HEK293 (cell line): ENCODE results near the gene PPP6C.

ENCODE experiments used
- EGR2 ChIP-seq: fragments of 450-650 bp; formaldehyde crosslinking; IDR thresholded peaks from 2 replicates; pipeline ENCODE4 v1.5.1; 2016; ENCODE audit warnings: low read depth, missing biosample characterization, missing genetic modification characterization
- YY1 ChIP-seq: fragments of 450-650 bp; formaldehyde crosslinking; IDR thresholded peaks from 2 replicates; pipeline ENCODE4 v1.5.1; 2018; ENCODE audit warnings: missing biosample characterization, missing genetic modification characterization
- ZBTB20 ChIP-seq: fragments of 450-650 bp; formaldehyde crosslinking; IDR thresholded peaks from 2 replicates; pipeline ENCODE4 v1.5.1; 2016; ENCODE audit warnings: missing biosample characterization, missing genetic modification characterization
- ZNF140 ChIP-seq: fragments of 450-650 bp; formaldehyde crosslinking; IDR thresholded peaks from 2 replicates; pipeline ENCODE4 v1.5.1; 2016; ENCODE audit warnings: missing biosample characterization, missing genetic modification characterization
- ZNF302 ChIP-seq: fragments of 450-650 bp; formaldehyde crosslinking; IDR thresholded peaks from 2 replicates; pipeline ENCODE4 v1.5.1; 2016; ENCODE audit warnings: missing biosample characterization, missing genetic modification characterization, low read depth
- ZNF529 ChIP-seq: fragments of 450-650 bp; formaldehyde crosslinking; IDR thresholded peaks from 2 replicates; pipeline ENCODE4 v1.5.1; 2017; ENCODE audit warnings: missing genetic modification characterization, missing biosample characterization; ENCODE audit not compliant: insufficient replicate concordance
- ZNF549 ChIP-seq: fragments of 450-650 bp; IDR thresholded peaks from 2 replicates; pipeline ENCODE4 v1.5.1; 2018; ENCODE audit warnings: missing biosample characterization, missing genetic modification characterization, mild to moderate bottlenecking, inconsistent platforms, moderate library complexity
- ZSCAN23 ChIP-seq: fragments of 450-650 bp; formaldehyde crosslinking; IDR thresholded peaks from 2 replicates; pipeline ENCODE4 v1.5.1; 2016; ENCODE audit warnings: missing biosample characterization, missing genetic modification characterization
- TF ChIP-seq, protein P1 (sequence below): fragments of 450-650 bp; formaldehyde crosslinking; IDR thresholded peaks from 2 replicates; pipeline ENCODE4 v1.5.1; 2016; ENCODE audit warnings: missing biosample characterization, missing genetic modification characterization
- TF ChIP-seq, protein P2 (sequence below): fragments of 450-650 bp; formaldehyde crosslinking; IDR thresholded peaks from 2 replicates; pipeline ENCODE4 v1.5.1; 2017; ENCODE audit warnings: missing biosample characterization, missing genetic modification characterization

DNA sequence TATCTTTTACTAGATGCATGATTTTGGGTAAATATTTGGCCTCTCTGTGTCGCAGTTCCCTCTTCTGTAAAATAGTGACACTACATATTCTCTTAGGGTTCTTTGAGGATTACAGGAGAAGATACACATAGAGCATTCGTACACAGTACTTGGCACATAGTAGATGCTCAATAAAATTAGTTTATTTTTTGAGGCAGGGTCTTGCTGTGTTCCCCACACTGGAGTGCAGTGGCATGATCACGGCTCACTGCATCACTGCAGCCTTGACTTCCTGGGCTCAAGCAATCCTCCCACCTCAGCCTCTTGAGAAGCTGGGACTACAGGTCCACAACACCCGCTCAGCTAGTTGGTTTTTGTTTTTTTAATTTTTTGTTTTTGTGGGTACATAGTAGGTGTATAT lies 47.9 kb downstream of the PPP6C start:
- TF ChIP-seq, protein P1, sequence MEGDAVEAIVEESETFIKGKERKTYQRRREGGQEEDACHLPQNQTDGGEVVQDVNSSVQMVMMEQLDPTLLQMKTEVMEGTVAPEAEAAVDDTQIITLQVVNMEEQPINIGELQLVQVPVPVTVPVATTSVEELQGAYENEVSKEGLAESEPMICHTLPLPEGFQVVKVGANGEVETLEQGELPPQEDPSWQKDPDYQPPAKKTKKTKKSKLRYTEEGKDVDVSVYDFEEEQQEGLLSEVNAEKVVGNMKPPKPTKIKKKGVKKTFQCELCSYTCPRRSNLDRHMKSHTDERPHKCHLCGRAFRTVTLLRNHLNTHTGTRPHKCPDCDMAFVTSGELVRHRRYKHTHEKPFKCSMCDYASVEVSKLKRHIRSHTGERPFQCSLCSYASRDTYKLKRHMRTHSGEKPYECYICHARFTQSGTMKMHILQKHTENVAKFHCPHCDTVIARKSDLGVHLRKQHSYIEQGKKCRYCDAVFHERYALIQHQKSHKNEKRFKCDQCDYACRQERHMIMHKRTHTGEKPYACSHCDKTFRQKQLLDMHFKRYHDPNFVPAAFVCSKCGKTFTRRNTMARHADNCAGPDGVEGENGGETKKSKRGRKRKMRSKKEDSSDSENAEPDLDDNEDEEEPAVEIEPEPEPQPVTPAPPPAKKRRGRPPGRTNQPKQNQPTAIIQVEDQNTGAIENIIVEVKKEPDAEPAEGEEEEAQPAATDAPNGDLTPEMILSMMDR = no peak
- TF ChIP-seq ZNF529 (tag by site-specific recombination) (no peak), ZSCAN23 (tag by site-specific recombination) (no peak), ZNF302 (tag by site-specific recombination) (no peak), YY1 (tag by site-specific recombination) (no peak), ZBTB20 (tag by site-specific recombination) (no peak), EGR2 (tag by site-specific recombination) (no peak), ZNF549 (no peak), ZNF140 (tag by site-specific recombination) (no peak)
- TF ChIP-seq, protein P2, sequence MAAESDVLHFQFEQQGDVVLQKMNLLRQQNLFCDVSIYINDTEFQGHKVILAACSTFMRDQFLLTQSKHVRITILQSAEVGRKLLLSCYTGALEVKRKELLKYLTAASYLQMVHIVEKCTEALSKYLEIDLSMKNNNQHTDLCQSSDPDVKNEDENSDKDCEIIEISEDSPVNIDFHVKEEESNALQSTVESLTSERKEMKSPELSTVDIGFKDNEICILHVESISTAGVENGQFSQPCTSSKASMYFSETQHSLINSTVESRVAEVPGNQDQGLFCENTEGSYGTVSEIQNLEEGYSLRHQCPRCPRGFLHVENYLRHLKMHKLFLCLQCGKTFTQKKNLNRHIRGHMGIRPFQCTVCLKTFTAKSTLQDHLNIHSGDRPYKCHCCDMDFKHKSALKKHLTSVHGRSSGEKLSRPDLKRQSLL = no peak
